ENCODE results near the gene SLC2A6. TPM values are rescaled to one million over a fixed set of nuclear protein-coding genes. Genes with fewer than 3 reads are reported as not detected.

Gene SLC2A6
- total RNA-seq, 6 experiments from 2014 or later: 9.4 to 12.6 (median 11.3) TPM

- no peak overlapping the region for H3K27ac Mint-ChIP-seq
- peaks cover 28% of the 10 kb centered on the region for H3K27me3 Mint-ChIP-seq (ENCODE audit: insufficient read depth)
- H3K36me3 Mint-ChIP-seq (ENCODE audit: low read depth): no peaks in the 10 kb centered on the region
- no peak overlapping the region for H3K4me3 Mint-ChIP-seq
- TF ChIP-seq CTCF (IDR thresholded peaks at IDR 0.05): no peak
- no peak for DNase-seq
- peaks cover 4% of the 10 kb centered on the region for H3K9me3 Mint-ChIP-seq
- no peaks in the 10 kb centered on the region for H3K4me1 Mint-ChIP-seq (ENCODE audit: low read depth)
Observed at GRCh38 chr9:133495327-133496293, 16.7 kb upstream of the SLC2A6 start.

- Mint-ChIP-seq H3K4me3 (no peak overlapping the region), H3K27ac (no peak overlapping the region), H3K9me3 (no peaks in the 10 kb centered on the region), H3K4me1 (ENCODE audit: low read depth) (no peaks in the 10 kb centered on the region), H3K27me3 (ENCODE audit: insufficient read depth) (peaks cover 36% of the 10 kb centered on the region), H3K36me3 (ENCODE audit: low read depth) (no peaks in the 10 kb centered on the region)
- TF ChIP-seq CTCF (IDR thresholded peaks at IDR 0.05): no peak
- DNase-seq: no peak
Observed at GRCh38 chr9:133494636-133495326, 15.9 kb upstream of the SLC2A6 start.

GRCh38 chr9:133493845-133494540 is 15.1 kb upstream of the SLC2A6 start:
- DNase-seq: no peak
- Mint-ChIP-seq H3K9me3 (no peaks in the 10 kb centered on the region), H3K4me3 (no peak overlapping the region), H3K4me1 (ENCODE audit: low read depth) (no peaks in the 10 kb centered on the region), H3K36me3 (ENCODE audit: low read depth) (no peaks in the 10 kb centered on the region), H3K27me3 (ENCODE audit: insufficient read depth) (peaks cover 36% of the 10 kb centered on the region), H3K27ac (no peak overlapping the region)
- no peak for TF ChIP-seq CTCF (IDR thresholded peaks at IDR 0.05)

- H3K9me3 Mint-ChIP-seq: no peaks in the 10 kb centered on the region
- H3K27ac Mint-ChIP-seq: no peak overlapping the region
- no peaks in the 10 kb centered on the region for H3K36me3 Mint-ChIP-seq (ENCODE audit: low read depth)
- H3K27me3 Mint-ChIP-seq (ENCODE audit: insufficient read depth): peaks cover 31% of the 10 kb centered on the region
- H3K4me3 Mint-ChIP-seq: no peak overlapping the region
- no peak for DNase-seq
- TF ChIP-seq CTCF (IDR thresholded peaks at IDR 0.05): no peak
- H3K4me1 Mint-ChIP-seq (ENCODE audit: low read depth): no peaks in the 10 kb centered on the region
Observed at GRCh38 chr9:133493428-133493827, 14.5 kb upstream of the SLC2A6 start.

All from HFFc6 (cell line).